ENCODE data around the gene LIPH.
"Not testable (repeated sequence)": the region's sequence is repeated elsewhere in the genome, so short reads cannot be mapped to it uniquely, and the experiment has no call there.

The LIPH gene

GRCh38 chr3:185583925-185584324, 31.5 kb upstream of the LIPH start:
- no peak for TF ChIP-seq CTCF (IDR thresholded peaks at IDR 0.05; ENCODE audit: low read depth, low read length)
- no peak for DNase-seq (ENCODE audit: extremely low read depth, low read depth)

GRCh38 chr3:185582871-185583270, 30.5 kb upstream of the LIPH start:
- DNase-seq (ENCODE audit: extremely low read depth, low read depth): no peak
- TF ChIP-seq CTCF (IDR thresholded peaks at IDR 0.05; ENCODE audit: low read depth, low read length): no peak

DNA sequence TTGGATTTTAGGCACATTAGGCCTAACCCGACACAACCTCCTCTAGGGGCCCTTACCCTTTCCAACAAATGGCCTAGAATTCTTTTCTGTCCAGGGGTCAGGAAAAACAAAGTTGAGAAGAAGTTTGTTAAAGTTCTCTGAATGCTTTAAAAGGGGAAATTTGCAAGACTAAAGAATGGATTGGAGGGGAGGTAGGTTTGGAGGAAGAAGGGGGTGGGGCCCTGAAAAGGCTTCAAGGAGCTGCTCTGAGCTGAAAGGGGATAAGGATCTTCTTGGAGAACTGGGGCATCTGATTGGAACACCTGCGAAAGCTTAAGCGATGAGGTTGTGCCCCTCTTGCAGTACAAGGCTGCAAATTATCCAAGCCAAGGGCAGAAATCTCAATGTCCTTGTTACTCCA, 29.8 kb upstream of the LIPH start:
- no peak for TF ChIP-seq CTCF (IDR thresholded peaks at IDR 0.05; ENCODE audit: low read depth, low read length)
- no peak for DNase-seq (ENCODE audit: extremely low read depth, low read depth)

DNA sequence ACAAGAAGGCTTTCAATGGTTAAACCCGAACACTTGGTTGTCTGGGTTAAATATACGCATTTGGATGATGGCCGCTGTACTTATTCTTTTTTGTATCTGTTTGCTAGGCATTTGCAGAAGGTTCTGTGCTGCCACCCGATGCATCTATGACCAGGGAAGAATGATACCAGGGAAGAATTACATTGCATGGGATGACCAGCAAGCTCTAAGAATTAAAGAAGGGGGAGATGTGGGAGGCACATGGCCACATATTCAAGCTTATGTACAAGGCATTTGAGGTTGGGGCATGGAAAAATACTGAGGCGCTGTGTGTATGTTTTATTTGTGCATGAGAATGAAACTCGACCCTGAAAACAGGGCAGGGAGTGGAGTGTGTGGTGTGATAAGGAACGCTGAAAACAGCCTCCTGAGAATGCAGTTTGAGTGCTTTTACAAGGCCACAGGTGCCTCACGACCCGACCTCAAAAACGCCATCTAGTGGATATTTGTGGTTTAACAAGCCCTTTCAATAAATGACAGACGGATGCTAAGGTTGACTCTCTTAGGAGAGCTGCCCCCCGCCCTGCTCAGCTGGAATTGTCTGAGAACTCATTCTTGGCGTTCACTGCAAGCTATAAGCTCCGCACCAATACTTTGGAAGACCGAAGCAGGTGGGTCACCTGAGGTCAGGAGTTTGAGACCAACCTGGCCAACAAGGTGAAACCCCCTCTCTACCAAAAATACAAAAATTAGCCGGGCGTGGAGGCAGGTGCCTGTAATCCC, 22.9 kb upstream of the LIPH start:
- DNase-seq (ENCODE audit: extremely low read depth, low read depth): not testable (repeated sequence)

DNA sequence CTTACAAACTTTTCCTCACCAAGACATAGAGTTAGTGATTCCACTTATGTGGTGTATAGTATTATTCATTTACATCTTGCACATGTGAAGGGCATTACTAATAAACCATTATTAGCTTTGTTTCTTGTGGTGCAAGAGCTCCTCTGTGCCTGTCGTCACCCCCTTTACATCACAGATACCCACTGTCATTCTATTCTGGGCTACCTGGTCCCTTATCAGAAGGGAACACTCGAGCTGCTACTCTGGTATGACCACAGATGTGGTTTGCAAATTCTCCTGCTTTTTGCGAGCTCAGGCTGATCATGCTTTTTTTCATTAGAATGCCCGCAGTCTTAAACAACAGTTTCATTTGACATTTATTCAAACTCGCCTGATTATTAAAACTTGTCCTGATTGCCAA, 19.8 kb upstream of the LIPH start:
- no peak for TF ChIP-seq CTCF (IDR thresholded peaks at IDR 0.05; ENCODE audit: low read depth, low read length)
- no peak for DNase-seq (ENCODE audit: extremely low read depth, low read depth)

More for the DNA sequence above, 22.9 kb upstream of the LIPH start:
- TF ChIP-seq CTCF (IDR thresholded peaks at IDR 0.05; ENCODE audit: low read depth, low read length): peak; percentile 44

GRCh38 chr3:185561958-185562357, 9.6 kb upstream of the LIPH start:
- no peak for TF ChIP-seq CTCF (IDR thresholded peaks at IDR 0.05; ENCODE audit: low read depth, low read length)
- no peak for DNase-seq (ENCODE audit: extremely low read depth, low read depth)

DNA sequence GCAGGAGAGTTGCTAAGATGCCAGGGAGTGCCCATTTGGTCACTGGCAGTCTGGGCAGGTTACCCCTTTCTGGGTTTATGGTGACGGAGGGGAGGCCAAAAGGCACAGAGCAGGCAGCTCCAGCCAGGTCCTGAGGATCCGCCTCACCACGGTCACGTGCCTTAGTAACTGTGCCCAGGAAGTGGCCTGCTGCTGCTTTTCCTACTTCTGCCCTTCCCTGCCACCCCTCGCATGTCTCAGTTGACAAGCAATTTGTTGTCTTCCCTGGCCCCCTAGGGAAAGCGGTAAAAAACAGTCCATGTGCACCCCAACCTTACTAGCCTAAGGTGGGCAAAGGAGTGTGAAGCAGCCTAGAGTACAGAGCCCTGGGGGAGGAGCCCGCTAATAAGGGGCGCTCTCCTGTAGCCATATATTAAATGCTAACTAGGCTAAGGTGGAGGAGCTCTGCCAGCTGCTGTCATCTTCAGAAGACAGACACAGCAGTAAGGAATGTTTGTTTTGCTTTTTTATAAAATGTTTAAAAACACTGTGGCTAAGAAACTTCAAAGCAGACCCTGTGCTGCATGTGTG, 9.1 kb upstream of the LIPH start:
- no peak for TF ChIP-seq CTCF (IDR thresholded peaks at IDR 0.05; ENCODE audit: low read depth, low read length)
- DNase-seq (ENCODE audit: extremely low read depth, low read depth): no peak
